CD4-positive, alpha-beta T cell treated with Interferon alpha-2 for 1 hour (primary cell): ENCODE data around the gene RAB17.

ENCODE experiments used
- DNase-seq, 2 donors: peaks; one replicate each; pipeline ENCODE4 v3.0.0-alpha.2; 2020 to 2022

The RAB17 gene

DNA sequence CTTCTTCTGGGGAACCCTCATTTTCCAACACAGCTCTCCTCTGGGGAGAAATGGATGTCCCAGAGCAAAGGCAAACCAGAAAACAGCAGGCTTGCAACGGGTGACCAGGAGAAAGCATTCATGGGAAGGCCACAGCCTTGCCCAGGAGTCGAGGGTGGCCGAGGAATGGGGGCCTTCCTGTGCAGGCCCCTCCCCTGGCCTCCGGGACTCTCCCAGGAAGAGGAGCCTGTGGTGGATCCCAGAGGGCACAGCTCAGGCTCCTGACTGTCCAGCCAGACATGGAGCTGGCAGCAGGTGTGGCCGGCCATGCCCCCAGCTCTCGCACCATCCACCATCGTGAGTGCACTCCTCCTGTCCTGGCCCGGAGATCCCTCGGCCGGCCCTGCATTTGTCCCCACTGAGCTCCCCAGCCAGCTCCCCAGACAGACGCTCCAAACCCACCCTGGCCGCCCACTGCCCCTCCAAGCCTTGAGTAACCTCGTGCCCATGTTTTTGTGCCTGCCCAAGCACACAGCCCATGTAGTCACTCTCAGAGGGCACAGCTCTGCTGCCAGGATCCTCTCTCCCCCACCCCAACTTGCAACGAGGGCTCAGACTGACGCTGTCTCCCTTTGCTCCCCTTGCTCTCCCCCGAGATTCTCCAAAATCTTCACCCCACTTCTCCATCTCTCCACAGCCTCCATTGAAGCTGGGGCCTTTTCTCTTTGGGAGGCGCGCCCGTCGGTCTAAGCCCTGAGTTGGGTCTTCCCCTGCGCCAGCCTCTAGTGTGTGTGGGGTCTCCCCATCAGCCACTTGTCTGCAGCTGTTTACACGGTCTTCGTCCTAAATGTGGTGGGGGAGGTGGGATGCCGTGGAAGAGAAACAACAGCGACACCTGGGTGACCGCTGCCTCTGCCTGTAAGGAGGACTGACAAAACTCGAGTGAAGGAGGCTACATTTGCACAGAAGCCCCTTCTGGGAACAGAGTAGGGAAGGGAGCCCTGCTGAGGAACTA, 14.4 kb downstream of the RAB17 start:
- no peak for DNase-seq

DNA sequence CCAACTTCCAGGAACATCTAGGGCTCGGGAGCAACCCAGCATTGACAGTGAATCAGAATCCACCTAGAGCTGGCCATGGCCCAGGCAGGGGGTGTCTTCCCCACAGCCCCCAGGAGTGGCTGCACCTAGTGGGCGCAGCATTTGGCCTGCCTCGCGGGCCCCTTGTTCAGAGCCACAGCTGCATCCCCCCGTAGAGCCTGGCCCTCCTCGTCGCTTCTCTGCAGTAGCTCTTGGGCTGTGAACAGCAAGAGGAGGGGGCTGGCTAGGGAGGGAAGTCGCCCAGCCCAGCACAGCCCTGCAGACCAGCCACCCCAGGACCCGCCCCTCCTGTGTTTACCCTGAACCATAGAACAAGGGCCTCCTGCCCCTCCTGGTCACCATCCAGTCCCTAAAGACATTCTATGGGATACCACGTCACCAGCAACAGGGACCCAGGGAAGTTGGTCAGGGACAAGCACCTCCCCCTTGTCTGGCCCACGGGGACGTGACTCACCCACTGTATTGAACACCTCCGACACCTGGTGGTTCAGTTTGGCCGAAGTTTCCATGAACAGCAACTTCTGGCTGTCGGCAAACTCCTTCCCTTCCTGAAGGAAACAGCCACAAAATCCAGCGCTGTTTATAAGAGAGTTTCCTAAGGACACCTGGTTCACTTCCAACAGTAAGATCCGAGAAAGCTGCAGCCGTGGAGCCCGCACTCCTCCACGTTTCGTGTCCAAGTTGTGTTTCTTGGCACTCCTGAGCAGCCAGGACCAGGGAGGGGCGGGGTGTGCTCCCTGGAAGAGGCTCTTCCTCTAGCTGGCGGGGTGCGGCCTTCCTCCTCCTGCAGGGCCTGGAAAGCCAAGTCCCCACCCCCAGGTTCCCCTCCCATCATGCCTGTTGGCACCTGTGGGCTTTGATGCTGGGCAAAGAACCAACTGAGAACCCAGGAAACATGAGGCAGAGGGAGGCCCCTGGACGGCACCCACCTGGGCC, 15.4 kb downstream of the RAB17 start:
- DNase-seq, result no peak

DNA sequence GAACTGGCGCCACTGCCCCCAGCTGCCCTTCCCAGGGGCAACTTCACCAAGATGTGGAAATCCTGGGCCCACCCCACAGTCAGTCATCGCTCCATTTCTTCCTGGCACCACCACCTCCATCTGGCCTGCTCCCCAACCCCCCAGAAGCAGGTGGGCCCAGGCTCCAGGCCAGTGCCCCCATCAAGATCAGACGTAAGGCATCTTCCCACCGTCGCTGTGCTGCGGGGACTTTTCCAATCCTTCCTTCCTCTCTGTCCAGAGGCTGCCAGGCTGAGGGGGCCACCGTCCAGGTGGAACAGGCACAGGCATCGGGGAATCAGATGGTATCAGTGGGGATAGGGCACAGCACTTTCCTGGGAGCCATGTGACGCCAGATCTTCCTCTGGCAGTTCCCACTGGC, 16.1 kb downstream of the RAB17 start:
- no peak for DNase-seq

DNA sequence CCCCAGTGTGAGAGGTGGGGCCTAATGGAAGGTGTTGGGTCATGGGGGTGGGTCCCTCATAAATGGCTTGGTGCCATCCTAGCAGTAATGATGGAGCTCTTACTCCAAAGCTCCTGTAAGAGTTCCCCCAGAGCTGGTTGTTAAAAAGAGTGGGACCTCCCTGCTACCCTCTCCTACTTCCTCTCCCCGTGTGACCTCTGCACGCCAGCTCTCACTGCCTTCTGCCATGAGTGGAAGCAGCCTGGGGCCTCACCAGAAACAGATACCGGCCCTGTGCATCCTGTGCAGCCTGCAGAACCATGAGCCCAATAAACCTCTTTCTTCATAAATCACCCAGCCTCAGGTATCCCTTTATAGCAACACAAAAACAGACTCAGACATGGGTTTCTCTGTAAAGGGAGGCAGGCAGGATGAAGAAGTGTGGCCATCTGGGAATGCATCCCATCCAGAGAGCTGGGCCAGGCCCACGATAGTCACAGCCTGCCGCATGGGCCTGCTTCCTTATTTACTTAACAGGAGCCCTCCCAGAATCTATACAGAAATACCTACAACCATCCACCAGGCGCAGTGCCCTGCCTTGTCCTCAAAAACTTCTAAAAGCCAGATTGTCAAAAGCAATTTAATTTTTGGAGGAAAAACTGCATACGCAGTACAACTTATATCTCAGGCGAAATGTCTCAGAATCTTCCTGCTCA, 16.7 kb downstream of the RAB17 start:
- no peak for DNase-seq

DNA sequence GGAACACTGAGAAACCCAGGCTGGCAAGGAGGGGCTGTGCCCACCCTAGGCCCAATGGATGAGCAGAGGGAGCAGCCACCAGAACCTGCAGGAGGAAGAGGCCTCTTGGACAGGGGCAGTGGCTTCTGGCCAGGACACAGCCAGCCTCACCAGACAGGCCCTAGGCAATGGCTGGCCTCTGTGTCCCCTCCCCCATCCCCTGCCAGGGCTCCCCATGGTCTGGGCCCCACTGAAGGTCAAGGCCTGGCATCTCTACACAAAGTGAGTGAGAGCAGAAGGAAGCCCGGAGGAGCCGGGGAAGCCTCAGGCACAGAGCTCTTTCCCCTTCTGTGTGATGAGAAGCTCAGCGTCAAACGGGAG, 17.8 kb downstream of the RAB17 start:
- no peak for DNase-seq

DNA sequence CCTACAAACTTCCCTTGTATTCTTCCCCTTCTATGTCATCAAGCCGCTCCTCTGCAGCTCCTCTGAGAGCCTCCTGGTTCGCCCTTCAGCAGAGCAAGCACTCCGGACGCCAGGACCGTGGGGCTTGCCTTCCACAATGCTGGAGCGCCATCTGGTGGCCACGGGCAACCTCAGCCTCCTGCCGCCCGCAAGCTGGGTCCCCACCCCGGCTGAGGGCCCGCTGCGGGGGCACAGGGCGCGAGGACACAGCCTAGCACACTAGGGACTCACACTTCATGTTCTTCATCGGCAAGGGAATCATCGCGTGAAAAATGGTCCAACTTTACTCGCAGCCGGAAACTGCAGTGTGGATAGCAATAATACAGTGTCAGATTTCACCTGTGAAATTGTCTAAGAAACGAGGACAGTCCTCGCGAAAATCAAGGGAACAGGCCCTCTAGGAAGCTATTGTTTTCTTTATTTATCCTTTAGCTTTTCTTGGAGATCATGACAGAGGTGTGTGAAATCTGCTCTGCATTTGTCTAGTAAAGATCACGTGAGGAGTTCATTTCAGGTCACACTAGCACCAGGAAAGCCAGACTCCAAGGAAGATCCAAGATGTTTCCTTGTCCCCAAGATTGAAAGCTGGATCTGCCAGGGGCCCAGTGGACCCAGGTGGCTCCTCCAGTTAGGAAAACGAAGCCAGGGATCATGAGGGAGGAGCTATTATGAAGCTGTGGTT, 18.4 kb downstream of the RAB17 start:
- DNase-seq, result peak; percentile 81 to 83

DNA sequence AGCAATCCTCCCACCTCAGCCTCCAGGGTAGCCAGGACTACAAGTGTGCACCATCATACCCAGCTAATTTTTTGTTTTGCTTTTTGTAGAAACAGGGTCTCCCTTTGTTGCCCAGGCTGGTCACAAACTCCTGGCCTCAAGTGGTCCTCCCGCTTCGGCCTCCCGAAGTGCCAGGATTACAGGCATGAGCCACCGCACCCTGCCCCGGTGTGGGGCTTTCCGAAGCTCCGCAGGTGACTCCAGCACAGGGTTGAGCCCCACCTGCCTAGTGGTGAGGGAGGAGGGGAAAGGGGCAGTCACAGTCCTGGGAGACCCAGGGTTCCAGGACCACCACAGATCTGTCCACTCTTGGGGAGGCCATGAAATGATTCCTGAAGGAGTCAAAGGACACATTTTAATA, 19.0 kb downstream of the RAB17 start:
- DNase-seq, result no peak

DNA sequence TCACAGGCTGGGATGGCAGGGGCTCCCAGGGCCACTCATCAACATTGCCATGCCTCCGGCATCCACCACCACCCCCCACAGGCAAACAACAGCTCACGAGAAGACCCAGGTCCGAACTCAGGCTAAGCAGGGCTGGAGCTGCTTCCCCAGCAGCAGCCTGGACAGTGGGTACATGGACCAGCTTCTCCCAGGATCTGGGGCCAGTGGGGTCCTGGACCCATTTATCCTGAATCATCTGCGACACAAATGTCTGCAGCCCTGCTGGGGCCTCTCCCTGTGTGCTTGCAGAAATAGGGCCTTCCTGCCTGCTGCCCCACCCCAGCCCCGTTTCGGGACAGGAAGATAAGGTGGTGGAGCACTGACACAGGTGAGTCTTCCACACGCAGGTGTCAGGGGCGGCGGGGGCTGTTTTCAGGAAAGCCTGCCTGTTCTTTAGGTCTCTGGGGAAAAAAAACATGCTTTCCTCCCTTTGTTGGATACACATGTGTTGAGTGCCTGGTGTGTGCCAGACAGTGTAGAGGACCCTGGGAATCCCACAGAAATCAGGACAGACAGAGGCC, 19.7 kb downstream of the RAB17 start:
- DNase-seq, result no peak

DNA sequence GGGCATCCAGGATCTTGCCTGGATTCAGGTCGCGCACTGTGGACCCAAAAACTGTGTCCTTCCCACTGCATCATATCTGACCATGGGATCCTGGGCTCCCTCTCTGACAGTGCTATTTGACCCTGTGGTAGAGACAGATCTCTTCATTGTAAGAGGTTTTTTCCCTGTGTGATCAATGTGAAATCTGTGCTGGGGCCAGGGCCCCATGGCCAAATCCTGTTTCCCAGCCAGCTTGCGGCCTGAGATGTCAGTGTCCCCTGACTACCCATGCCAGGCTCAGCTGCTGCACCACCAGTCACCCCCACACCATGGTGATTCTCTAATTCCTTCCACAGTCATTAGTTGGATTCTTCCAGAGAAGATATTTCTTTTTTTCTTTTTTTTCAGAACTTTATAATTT, 20.6 kb downstream of the RAB17 start:
- no peak for DNase-seq

DNA sequence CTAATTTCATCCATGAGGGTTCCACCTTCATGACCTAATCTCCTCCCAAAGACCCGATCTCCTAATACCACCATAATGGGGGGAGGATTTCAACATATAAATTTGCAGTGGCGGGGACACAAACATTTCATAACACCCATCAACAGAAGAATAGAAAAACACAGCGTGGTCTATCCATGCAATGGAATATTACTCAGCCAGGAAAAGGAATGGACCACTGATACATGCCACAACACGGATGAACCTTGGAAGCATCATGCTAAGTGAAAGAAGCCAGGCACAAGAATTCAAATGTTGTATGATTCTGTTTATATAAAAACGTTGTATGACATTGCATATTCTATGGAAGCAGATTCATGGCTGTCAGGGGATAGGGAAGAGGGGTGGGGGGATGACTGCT, 21.5 kb downstream of the RAB17 start:
- no peak for DNase-seq

DNA sequence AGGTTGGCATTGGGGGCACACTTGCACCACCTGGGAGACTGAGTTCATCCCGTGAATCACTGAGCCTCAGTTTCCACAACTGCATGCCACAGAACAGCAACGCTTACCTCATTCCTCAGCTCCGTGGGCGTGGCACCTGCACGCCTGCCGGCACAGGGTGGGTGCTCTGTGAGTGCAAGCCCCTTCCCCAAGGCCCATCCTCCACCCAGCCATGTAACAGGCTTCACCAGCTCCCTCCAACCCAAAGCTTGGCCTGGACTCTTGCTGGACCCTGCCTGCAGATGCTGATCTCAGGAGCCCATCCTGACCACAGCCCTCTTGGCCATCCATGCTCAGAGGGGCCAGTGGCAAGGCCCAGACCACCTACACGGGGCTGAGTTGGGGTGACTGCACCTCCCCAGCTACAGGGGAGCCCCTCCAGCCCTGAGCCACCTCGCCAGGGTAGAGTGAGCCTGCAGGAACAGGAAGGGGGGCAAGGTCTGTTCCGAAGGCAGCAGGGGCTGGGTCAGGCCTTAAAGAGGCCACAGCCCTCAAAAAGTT, 22.3 kb downstream of the RAB17 start:
- no peak for DNase-seq

DNA sequence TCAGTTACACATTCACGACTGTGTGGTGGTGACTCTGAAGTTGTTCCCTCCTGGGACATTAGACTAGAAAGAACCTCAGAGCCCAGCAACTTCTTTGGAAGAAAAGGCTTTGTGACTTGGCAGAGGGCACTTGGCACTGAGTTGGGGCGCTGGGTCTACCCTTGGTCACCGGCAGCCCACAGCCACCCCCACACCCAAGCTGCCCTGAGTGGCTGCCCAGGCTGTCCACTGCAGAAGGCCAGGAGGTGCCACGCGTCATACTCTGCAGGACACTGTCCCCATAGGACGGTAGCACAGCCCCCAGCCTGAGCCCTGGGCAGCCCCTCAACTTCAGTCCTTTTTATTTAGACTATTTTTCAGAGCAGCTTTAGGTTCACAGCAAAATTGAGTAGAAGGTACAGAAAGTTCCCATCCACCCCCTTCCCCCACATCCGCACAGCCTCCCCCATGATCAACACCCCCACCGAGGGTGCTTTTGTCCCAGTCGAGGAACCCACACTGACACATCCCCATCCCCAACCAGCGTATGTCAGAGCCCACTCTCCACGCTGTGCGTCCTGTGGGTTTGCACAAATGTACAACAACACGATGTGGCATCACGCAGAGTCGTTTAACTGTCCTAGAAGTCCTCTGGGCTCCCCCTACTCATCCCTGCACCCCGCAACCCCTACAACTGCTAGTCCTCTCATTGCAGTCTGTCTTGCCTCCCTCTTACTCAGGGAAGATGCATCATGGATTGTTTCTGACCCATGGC, 23.1 kb downstream of the RAB17 start:
- no peak for DNase-seq

DNA sequence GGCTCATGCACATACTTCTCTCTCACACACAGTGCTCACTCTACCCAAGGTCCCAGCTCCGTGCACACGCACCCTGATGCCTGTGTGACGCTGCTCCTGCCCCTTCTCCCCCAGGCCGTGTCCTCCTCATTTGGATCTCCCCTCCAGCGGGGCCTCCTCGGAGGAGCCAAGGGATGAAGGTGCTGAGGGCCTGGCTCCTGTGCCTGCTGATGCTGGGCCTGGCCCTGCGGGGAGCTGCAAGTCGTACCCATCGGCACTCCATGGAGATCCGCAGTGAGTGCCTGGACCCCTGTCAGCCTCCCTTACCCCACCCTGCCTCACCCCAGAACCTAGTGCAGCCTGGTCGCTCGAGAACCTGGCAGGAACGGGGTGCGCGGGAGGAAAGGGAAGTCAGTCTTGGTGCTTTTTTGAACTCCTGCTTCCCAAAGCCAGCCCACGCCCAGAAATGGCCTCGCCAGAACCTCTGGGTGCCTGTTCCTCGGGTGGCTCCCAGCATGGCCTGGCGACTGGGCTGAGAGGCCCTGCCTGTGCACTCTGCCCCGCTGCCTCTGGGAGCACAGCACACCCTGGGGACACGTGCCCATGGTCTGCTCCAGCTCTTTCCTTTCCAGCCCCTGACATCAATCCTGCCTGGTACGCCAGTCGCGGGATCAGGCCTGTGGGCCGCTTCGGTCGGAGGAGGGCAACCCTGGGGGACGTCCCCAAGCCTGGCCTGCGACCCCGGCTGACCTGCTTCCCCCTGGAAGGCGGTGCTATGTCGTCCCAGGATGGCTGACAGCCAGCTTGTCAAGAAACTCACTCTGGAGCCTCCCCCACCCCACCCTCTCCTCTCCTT, 23.9 kb downstream of the RAB17 start, which contains the start of gene PRLH:
PRLH (plus strand) TSS at position 174 of the 835 bp plus-strand sequence; CDS start at position 174, 0 bp downstream.
- DNase-seq, result no peak

DNA sequence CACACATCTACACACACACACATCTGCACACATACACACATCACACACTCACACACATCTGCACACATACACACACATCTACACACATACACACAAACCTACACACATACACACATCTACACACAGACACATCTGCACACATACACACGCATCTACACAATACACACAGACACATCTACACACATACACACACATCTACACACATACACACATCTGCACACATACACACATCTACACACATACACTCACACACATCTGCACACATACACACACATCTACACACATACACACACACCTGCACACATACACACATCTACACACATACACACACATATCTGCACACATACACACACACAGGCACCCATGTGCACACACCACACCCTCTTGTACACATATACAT, 24.6 kb downstream of the RAB17 start:
- no peak for DNase-seq

DNA sequence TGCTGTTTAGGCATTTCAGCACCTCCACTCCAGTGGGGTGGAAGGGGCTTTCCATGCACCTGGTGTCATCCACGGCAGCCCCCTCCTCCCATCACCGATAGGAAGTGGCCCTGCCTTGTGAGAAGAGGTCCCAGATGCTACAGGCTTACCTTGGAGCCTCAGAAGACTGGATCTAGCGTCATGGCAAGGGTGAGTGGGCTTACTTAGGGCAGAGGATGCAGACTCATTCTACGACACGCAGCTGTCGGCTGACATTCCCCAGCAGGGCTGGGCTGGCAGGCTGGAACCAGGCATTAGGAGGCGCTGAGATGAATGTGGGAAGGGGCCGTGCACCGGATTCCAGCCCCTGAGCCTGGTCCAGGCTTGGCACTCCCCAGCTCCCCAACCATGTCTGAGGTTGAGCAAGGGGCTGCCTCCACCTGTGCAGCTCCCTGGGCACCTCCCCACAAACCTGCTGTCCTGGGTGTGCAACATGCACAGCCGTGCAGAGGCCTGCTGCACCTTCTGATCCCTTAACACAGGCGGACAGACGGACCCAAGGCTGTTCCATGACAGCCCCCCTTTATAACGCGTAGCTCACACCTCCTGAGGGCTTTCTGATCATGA, 25.9 kb downstream of the RAB17 start:
- no peak for DNase-seq

DNA sequence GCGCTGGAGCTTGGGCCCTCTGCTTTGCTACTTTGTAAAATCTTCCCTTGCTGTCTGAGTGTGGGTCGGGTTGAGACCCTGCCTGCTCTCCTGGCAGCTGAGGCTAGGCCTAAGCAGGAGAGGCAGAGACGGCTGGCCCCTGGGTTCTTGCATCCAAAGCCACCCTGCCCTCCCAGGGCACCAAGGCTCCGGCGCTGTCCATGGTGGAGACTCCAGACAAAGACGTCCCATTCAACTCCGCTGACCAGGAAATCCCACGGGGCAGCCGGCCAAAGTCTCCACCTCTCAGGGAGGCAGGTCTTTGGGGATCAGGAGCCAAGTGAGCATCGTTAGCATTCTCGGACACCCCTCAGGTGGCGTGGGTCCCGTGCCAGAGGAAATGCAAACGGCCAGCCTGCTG, 26.7 kb downstream of the RAB17 start:
- DNase-seq, result no peak

DNA sequence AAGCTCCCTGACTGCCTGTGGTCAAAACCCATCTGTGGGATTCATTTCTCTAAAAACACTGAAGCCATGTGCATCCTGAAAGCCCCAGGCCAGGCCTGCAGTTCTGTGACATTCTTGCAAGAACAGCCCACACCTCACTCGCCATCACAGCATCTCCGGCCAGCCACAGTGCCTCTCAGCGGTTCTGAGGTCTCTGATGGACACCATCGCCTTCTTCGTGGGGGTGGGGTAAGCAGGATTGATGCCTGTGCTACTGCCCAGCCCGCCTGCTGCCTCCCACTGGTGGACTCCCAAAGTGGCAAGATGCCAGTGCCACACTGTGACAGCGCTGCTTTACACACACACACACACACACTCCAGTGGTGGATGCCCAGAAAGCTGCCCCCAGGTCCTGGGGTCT, 29.3 kb downstream of the RAB17 start:
- DNase-seq, result no peak

DNA sequence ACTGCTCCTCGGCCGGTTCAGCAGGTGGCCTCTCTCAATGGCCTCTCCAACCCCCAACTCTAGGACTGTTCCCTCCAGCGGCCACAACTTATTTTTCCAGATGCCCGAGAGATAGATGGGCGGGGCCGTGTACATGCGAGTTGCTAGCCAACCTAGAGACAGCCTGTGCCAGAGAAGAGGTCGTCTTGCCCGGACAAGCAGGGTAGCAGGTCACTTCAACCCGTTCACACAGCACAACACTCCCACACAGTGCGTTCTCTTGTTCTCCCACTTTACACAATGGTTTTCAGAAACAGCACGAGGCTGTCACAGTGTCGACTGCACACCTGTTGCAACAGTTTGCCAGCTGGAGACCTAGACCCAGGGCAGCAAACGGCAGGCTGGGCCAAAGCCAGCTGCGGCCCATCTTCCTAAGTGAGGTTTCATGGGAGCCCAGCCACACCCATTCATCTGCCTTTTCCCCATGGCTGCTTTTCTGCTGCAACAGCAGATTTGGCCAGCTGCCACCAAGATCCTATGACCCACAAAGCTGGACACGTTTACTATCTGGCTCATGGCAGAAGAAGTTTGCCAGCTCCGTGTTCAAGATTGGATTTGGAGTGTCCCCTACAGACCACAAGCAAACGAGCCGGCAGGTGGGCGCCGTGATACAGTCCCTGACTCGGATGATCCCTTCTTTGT, 31.4 kb downstream of the RAB17 start:
- DNase-seq, result no peak

DNA sequence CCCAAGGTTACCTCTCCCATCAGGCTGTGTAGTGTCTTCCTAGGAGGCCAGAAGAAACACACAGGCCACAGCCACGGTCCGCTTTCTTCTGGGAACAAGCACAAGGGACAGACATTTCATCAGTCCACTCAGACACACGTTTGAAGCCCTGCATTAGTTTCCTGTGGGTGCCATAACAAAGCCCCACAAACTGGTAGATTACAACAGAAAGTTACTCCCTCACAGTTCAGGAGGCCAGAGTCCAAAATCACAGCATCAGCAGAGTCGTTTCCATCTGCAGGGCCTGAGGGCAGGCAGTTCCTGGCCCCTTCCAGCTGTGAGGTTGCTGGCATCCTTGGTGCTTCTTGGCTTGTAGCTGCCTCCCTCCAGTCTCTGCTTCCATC, 32.9 kb downstream of the RAB17 start:
- no peak for DNase-seq
